Psoas muscle (tissue), 8 donors: ENCODE data around the gene ZDHHC11. TPM values are rescaled to one million over a fixed set of nuclear protein-coding genes. Genes with fewer than 3 reads are reported as not detected.
A peak's percentile ranks its signal among the peaks of the same experiment; 100 is the strongest.

Experiments used
- ATAC-seq, 4 donors: fragments of 200-7000 bp; cut with Tn5 transposase; one replicate each; pipeline ENCODE4 v1.9.1; 2020; ENCODE audit warnings: moderate library complexity in 3 of 4, mild to moderate bottlenecking in 2 of 4
- DNase-seq, 2 donors: peaks; one replicate each; pipeline ENCODE4 v3.0.0-alpha.2; 2020
- H3K27ac ChIP-seq: fragments of 200-600 bp; one replicate; pipeline ENCODE4 v1.8.0; 2022
- H3K27me3 ChIP-seq, 3 donors: fragments of 200-600 bp in 1 of 3; one replicate each; pipeline versions ENCODE4 v1.6.1 to v1.8.0; 2013 to 2022; ENCODE audit warnings: low read length in 2 of 3, mild to moderate bottlenecking in 2 of 3, moderate library complexity in 1 of 3; ENCODE audit not compliant: insufficient read depth in 3 of 3
- H3K36me3 ChIP-seq, 2 donors: fragments of 200-600 bp in 1 of 2; one replicate each; pipeline versions ENCODE4 v1.6.1 to v1.8.0; 2013 to 2022; ENCODE audit warnings: low read depth in 1 of 2, mild to moderate bottlenecking in 1 of 2, moderate library complexity in 1 of 2; ENCODE audit not compliant: insufficient read depth in 1 of 2
- H3K4me1 ChIP-seq: fragments of 200-600 bp; one replicate; pipeline ENCODE4 v1.8.0; 2022
- H3K4me3 ChIP-seq: fragments of 200-600 bp; one replicate; pipeline ENCODE4 v1.8.0; 2022; ENCODE audit warnings: mild to moderate bottlenecking
- H3K9me3 ChIP-seq: fragments of 200-600 bp; one replicate; pipeline ENCODE4 v1.8.0; 2022
- CTCF ChIP-seq: fragments of 200-600 bp; IDR thresholded peaks from one replicate; pipeline ENCODE4 v1.8.0; 2022; ENCODE audit warnings: antibody characterized with exemption
- WGBS, 3 donors: extraction: QIAGEN DNeasy Blood & Tissue Kit; methylation state at CpG; one replicate each; pipeline versions ENCODE4 v1.1.6 to v1.1.7; 2013; 5-methylcytosine and 5-hydroxymethylcytosine counted together
- intact Hi-C, 2 donors: fragments of 100-400 bp; cut with DNase I; formaldehyde crosslinking; loops; one replicate each; pipeline versions ENCODE4 v1.11.0 to v1.14.2; 2022
- polyA plus RNA-seq, 3 donors: library from polyadenylated mRNA; stranded (reverse); fragments of 200-250 nt; gene quantifications; one replicate each; pipeline ENCODE4 v1.2.3, GENCODE V29; 2013
- total RNA-seq, 4 donors: library from RNA; stranded (reverse); fragmentation: NEBNext Ultra II Directional in 2 of 4; extraction: Animal tissue kit (Norgen Biotek cat#: 25700) in 2 of 4; gene quantifications; one replicate each; pipeline versions ENCODE4 v1.2.1 to v1.2.4, GENCODE V29; 2021 to 2023
- donor health status: healthy with polysubstance abuse.
- donor health status: DM: no; HTN: no; CAD: no; lungs with moderate emphysema.
- donor health status: Bipolar disorder and iron deficiency.
- donor health status: healthy.
- donor health status: DM: yes; HTN: yes; CAD: no.
- donor health status: DM: no; HTN: no; CAD: no.
- donor health status: DM: no; HTN: no; CAD: no.
- donor health status: DM: yes; HTN: yes; CAD: no.

The ZDHHC11 gene
- total and polyA plus RNA-seq, 7 donors: 0.44 to 9.4 (median 1.8) TPM

- DNase-seq (peak; percentile 6 to 46), ATAC-seq (peak; percentile 36 to 75 (median 70))
- H3K27ac ChIP-seq: no peak overlapping the region
- H3K4me3 ChIP-seq: no peak overlapping the region
- no peaks in the 10 kb centered on the region for H3K27me3 ChIP-seq
- intact Hi-C loops: no loop called here
- H3K4me1 ChIP-seq: no peaks in the 10 kb centered on the region
- WGBS, 3 donors: 53 to 78% (median 59%) methylated on average over 16 of the region's 16 CpGs
- H3K36me3 ChIP-seq: peaks cover 24 to 99% of the 10 kb centered on the region in 2 donors
- H3K9me3 ChIP-seq: no peaks in the 10 kb centered on the region
- no peak for TF ChIP-seq CTCF
Measured at GRCh38 chr5:868428-869135, 17.8 kb upstream of the ZDHHC11 start.

GRCh38 chr5:867300-867870 lies 16.6 kb upstream of the ZDHHC11 start:
- H3K4me1 ChIP-seq: no peaks in the 10 kb centered on the region
- no peak for TF ChIP-seq CTCF
- no peaks in the 10 kb centered on the region for H3K27me3 ChIP-seq
- ATAC-seq (no peak), DNase-seq (peak; percentile 9 to 48)
- peaks cover 24 to 100% of the 10 kb centered on the region in 2 donors for H3K36me3 ChIP-seq
- H3K27ac ChIP-seq: no peak overlapping the region
- intact Hi-C loops: no loop called here
- H3K9me3 ChIP-seq: no peaks in the 10 kb centered on the region
- no peak overlapping the region for H3K4me3 ChIP-seq
- 68 to 92% (median 84%) methylated on average over 6 of the region's 6 CpGs for WGBS, 3 donors

GRCh38 chr5:865771-866170 lies 15.0 kb upstream of the ZDHHC11 start:
- TF ChIP-seq CTCF: no peak
- DNase-seq (peak; percentile 4 to 34), ATAC-seq (no peak)
- WGBS, 3 donors: 91 to 94% (median 93%) methylated on average over 10 of the region's 10 CpGs
- no peak overlapping the region for H3K27ac ChIP-seq
- no peaks in the 10 kb centered on the region for H3K4me1 ChIP-seq
- no peaks in the 10 kb centered on the region for H3K27me3 ChIP-seq
- intact Hi-C loops: no loop called here
- H3K36me3 ChIP-seq: peaks cover 24 to 91% of the 10 kb centered on the region in 2 donors
- no peak overlapping the region for H3K4me3 ChIP-seq
- no peaks in the 10 kb centered on the region for H3K9me3 ChIP-seq

DNA sequence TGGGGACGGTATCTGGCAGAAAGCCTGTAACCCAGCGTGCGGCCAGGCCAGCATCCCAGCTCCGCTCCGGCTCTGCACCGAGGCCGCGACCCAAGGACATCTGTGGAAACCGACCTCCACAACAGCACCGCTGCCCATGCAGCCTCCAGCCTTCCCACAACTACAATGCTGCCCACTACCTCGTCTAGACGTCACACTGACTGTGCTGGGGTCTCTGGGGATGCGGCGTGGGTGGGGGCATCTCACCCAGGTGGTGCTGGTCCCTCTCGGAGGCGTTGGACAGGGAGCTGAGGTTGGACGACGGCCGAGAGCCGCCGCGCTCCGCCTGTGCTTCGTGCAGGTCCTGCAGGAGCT lies 14.4 kb upstream of the ZDHHC11 start:
- Histone ChIP-seq H3K9me3 (no peaks in the 10 kb centered on the region), H3K4me3 (no peak overlapping the region), H3K36me3 (peaks cover 24 to 85% of the 10 kb centered on the region in 2 donors), H3K27me3 (no peaks in the 10 kb centered on the region), H3K4me1 (no peaks in the 10 kb centered on the region), H3K27ac (no peak overlapping the region)
- 88 to 92% (median 91%) methylated on average over 24 of the region's 24 CpGs for WGBS, 3 donors
- DNase-seq (peak; percentile 11 to 38), ATAC-seq (no peak)
- no peak for TF ChIP-seq CTCF
- intact Hi-C loops: no loop called here
